ENCODE results near the gene ANKLE2.

- TF ChIP-seq CHD2 (IDR thresholded peaks at IDR 0.05; ENCODE audit: low read length, partially characterized antibody) (no peak), CTCF (IDR thresholded peaks at IDR 0.05) (no peak), EZH2phosphoT487 (IDR thresholded peaks at IDR 0.05; ENCODE audit: borderline replicate concordance, low read depth) (no peak), FOXM1 (IDR thresholded peaks at IDR 0.05; ENCODE audit: low read depth) (no peak), JUND (IDR thresholded peaks at IDR 0.05) (no peak), RXRA (IDR thresholded peaks at IDR 0.05; ENCODE audit: borderline replicate concordance, low read depth) (no peak), TAF1 (IDR thresholded peaks at IDR 0.05; ENCODE audit: borderline replicate concordance, low read depth, low read length) (no peak)
These were observed 76.2 kb downstream of the ANKLE2 start for GRCh38 chr12:132685400-132685799.

All from SK-N-SH (cell line).